ENCODE results near the gene EIF5. TPM values are rescaled to one million over a fixed set of nuclear protein-coding genes. Genes with fewer than 3 reads are reported as not detected.

EIF5 gene
- total RNA-seq, 1 experiment from 2014 or later: 238 TPM

DNA sequence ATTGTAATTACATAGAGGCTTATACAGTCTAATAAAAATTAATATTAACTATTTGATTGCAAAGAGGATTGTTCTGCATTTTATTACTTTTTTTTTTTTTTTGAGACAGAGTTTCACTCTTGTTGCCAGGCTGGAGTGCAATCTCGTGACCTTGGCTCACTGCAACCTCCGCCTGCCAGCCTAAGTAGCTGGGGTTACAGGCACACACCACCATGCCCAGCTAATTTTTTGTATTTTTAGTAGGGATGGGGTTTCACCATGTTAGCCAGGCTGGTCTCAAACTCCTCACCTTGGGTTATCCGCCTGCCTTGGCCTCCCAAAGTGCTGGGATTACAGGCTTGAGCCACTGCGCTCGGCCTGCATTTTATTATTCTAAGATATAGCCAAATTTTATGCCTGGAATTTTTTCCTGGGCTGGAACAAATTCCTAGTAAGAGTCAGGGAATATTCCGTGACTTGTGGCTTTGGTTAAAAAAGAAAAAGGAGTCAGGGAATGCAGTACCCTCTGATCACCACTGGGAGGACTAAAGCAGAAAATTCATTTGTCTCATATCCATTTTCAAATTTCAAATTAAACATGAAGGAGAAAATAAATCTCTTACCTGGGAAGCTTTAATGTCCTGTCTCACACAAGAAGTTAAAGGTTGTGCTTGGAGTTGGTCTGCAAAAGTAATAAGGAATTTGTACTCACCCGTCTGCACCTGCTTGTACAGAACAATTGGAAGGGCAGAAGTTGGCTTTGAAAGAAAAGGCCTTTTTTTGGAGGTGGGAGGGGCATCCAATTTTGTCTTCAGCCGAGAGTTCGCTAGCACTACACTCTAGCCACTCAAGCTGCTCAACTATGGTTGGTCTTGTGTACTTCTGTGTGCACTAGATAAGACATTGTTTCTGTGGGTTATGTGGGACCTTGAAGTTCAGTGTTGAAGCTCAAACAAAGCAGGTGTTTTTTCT, 59.9 kb downstream of the EIF5 start:
- Histone ChIP-seq H3K27me3 (ENCODE audit: control insufficient read depth, insufficient read depth, low read length) (no peaks in the 10 kb centered on the region), H3K4me1 (ENCODE audit: control insufficient read depth, insufficient read depth, low read length) (peaks cover 36% of the 10 kb centered on the region), H3K9me3 (ENCODE audit: control insufficient read depth, insufficient read depth, low read depth, low read length) (no peaks in the 10 kb centered on the region), H3K27ac (ENCODE audit: low read length) (no peak overlapping the region), H3K36me3 (ENCODE audit: control insufficient read depth, insufficient read depth, low read length) (no peaks in the 10 kb centered on the region), H3K4me3 (ENCODE audit: low read depth in 2 of 2, low read length in 2 of 2) (no peak overlapping the region)
- intact Hi-C loops (cut with micrococcal nuclease; ENCODE audit: unreplicated experiment): no loop called here
- ChIA-PET POLR2A (no interaction called here), CTCF (interaction anchor here (0.6 to 0.8 kb wide), 2 partner anchors 46 to 102 kb away, joined by 3 to 4 read pairs; no protein-coding TSS in a partner anchor)
- ATAC-seq (no peak; the same call in 1 of the 2 replicates), DNase-seq (ENCODE audit: low read depth, low spot score) (no peak)
- no peak for TF ChIP-seq SIN3A (IDR thresholded peaks at IDR 0.05; ENCODE audit: borderline replicate concordance, insufficient read depth, low read depth, low read length)
- TF ChIP-seq, protein P1, sequence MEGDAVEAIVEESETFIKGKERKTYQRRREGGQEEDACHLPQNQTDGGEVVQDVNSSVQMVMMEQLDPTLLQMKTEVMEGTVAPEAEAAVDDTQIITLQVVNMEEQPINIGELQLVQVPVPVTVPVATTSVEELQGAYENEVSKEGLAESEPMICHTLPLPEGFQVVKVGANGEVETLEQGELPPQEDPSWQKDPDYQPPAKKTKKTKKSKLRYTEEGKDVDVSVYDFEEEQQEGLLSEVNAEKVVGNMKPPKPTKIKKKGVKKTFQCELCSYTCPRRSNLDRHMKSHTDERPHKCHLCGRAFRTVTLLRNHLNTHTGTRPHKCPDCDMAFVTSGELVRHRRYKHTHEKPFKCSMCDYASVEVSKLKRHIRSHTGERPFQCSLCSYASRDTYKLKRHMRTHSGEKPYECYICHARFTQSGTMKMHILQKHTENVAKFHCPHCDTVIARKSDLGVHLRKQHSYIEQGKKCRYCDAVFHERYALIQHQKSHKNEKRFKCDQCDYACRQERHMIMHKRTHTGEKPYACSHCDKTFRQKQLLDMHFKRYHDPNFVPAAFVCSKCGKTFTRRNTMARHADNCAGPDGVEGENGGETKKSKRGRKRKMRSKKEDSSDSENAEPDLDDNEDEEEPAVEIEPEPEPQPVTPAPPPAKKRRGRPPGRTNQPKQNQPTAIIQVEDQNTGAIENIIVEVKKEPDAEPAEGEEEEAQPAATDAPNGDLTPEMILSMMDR (IDR thresholded peaks at IDR 0.05): peak; percentile 76
- BruUV-seq (replicated peaks): no TSS peak
- in situ Hi-C loops (cut with HindIII; ENCODE audit: low pct_unique_long_range_greater_than_20kb, low sequenced_read_pairs): no loop called here

Other genes starting within 250 kb of the EIF5 start
- gene EXOC3L4, start 239.5 kb upstream of the EIF5 start, total RNA-seq (2021; ENCODE audit: unreplicated experiment): 2.6 TPM
- 491 TPM for gene TNFAIP2, start 210.8 kb upstream of the EIF5 start, total RNA-seq (2021; ENCODE audit: unreplicated experiment)
- gene MARK3, start 51.2 kb downstream of the EIF5 start, total RNA-seq (2021; ENCODE audit: unreplicated experiment): 56.1 TPM
- gene CKB, start 188.6 kb downstream of the EIF5 start, total RNA-seq (2021; ENCODE audit: unreplicated experiment): 436 TPM
- gene TRMT61A, start 195.0 kb downstream of the EIF5 start, total RNA-seq (2021; ENCODE audit: unreplicated experiment): 22.9 TPM
- gene BAG5, start 228.4 kb downstream of the EIF5 start, total RNA-seq (2021; ENCODE audit: unreplicated experiment): 22.5 TPM
- 42.2 TPM for gene COA8, start 228.7 kb downstream of the EIF5 start, total RNA-seq (2021; ENCODE audit: unreplicated experiment)